GM12878 (cell line): ENCODE measurements around the gene ZNF532. TPM values are rescaled to one million over a fixed set of nuclear protein-coding genes. Genes with fewer than 3 reads are reported as not detected.

ENCODE experiments used
- BCL3 ChIP-seq: IDR thresholded peaks from 2 replicates; pipeline ENCODE4 v1.6.1; 2011; ENCODE audit warnings: borderline replicate concordance, low read depth, mild to moderate bottlenecking, moderate library complexity, low read length; ENCODE audit not compliant: insufficient read depth, poor library complexity, severe bottlenecking
- GATAD2B ChIP-seq: fragments of 450-650 bp; conservative IDR thresholded peaks from 2 replicates; pipeline ENCODE4 v1.6.1; 2017; ENCODE audit warnings: low read depth, mild to moderate bottlenecking, moderate library complexity
- HDAC2 ChIP-seq: fragments of 200-600 bp; sonication (generic); IDR thresholded peaks from 2 replicates; pipeline ENCODE4 v1.6.1; 2017
- LARP7 ChIP-seq: fragments of 450-650 bp; IDR thresholded peaks from 2 replicates; pipeline ENCODE4 v1.6.1; 2017; ENCODE audit warnings: mild to moderate bottlenecking
- MEF2A ChIP-seq: IDR thresholded peaks from 2 replicates; pipeline ENCODE4 v1.6.1; 2011; ENCODE audit warnings: low read depth, mild to moderate bottlenecking, low read length, moderate library complexity; ENCODE audit not compliant: insufficient read depth
- NRF1 ChIP-seq: conservative IDR thresholded peaks from 2 replicates; pipeline ENCODE4 v1.6.1; 2011; ENCODE audit warnings: mild to moderate bottlenecking, low read depth, low read length, improper control_type of control experiment
- PKNOX1 ChIP-seq: fragments of 450-650 bp; IDR thresholded peaks from 2 replicates; pipeline ENCODE4 v1.6.1; 2016; ENCODE audit warnings: mild to moderate bottlenecking
- POLR2AphosphoS5 ChIP-seq: IDR thresholded peaks from 2 replicates; pipeline ENCODE4 v1.6.1; 2011; ENCODE audit warnings: mild to moderate bottlenecking, low read length, inconsistent platforms
- PRDM15 ChIP-seq: fragments of 450-650 bp; formaldehyde crosslinking; IDR thresholded peaks from 2 replicates; pipeline ENCODE4 v1.4.0; 2020; ENCODE audit warnings: mild to moderate bottlenecking, moderate library complexity
- RBBP5 ChIP-seq: fragments of 200-600 bp; sonication (generic); conservative IDR thresholded peaks from 2 replicates; pipeline ENCODE4 v1.6.1; 2016
- RUNX3 ChIP-seq: IDR thresholded peaks from 2 replicates; pipeline ENCODE4 v1.6.1; 2012; ENCODE audit warnings: low read length, inconsistent platforms
- SREBF1 ChIP-seq: IDR thresholded peaks from 2 replicates; pipeline ENCODE4 v1.6.1; 2012; ENCODE audit warnings: mild to moderate bottlenecking, low read length
- STAT1 ChIP-seq: fragments of 450-650 bp; conservative IDR thresholded peaks from 2 replicates; pipeline ENCODE4 v1.6.1; 2014; ENCODE audit warnings: antibody characterized with exemption, mild to moderate bottlenecking
- TCF12 ChIP-seq: IDR thresholded peaks from 2 replicates; pipeline ENCODE4 v1.6.1; 2011; ENCODE audit warnings: low read depth, mild to moderate bottlenecking, low read length
- YBX1 ChIP-seq: fragments of 450-650 bp; IDR thresholded peaks from 2 replicates; pipeline ENCODE4 v1.6.1; 2016; ENCODE audit warnings: antibody characterized with exemption
- polyA plus RNA-seq, 11 experiments: library from polyadenylated mRNA; depleted of rRNA in 4 of 11; unstranded in 6 of 11; stranded (reverse) in 5 of 11; fragments of >200 nt; fragmentation: Nextera tagmentation in 4 of 11; fragmentation: Illumina TruSeq in 1 of 11; extraction: Ambion mirVana in 4 of 11; extraction: Trizol in 1 of 11; gene quantifications; 1 replicate in 1 of 11; 2 replicates in 10 of 11; pipeline versions ENCODE4 v1.2.1 to v1.2.3, GENCODE V29; 2011 to 2016; ENCODE audit warnings: inconsistent platforms in 2 of 11, missing spikeins in 2 of 11, low read depth in 1 of 11
- total RNA-seq, 4 experiments: library from RNA; depleted of rRNA in 3 of 4; stranded (reverse); fragments of >200 nt in 3 of 4; fragmentation: Illumina TruSeq in 1 of 4; extraction: Trizol in 1 of 4; gene quantifications; 2 replicates each; pipeline versions ENCODE4 v1.2.1 to v1.2.3, GENCODE V29; 2013 to 2021
- TF ChIP-seq, protein P1 (sequence below): fragments of 450-650 bp; IDR thresholded peaks from 2 replicates; pipeline ENCODE4 v1.6.1; 2017; ENCODE audit warnings: mild to moderate bottlenecking, moderate library complexity
- TF ChIP-seq, protein P2 (sequence below): IDR thresholded peaks from 2 replicates; pipeline ENCODE4 v1.6.1; 2011; ENCODE audit warnings: borderline replicate concordance, low read depth, mild to moderate bottlenecking, moderate library complexity, mixed read lengths, low read length; ENCODE audit not compliant: insufficient read depth; ENCODE audit errors: extremely low read length

Gene ZNF532
- total and polyA plus RNA-seq, 10 of the 15 experiments (the other 5 are each of a cell fraction or from before 2014, with no cell fraction given), result 0.44 to 3.4 (median 1.4) TPM

DNA sequence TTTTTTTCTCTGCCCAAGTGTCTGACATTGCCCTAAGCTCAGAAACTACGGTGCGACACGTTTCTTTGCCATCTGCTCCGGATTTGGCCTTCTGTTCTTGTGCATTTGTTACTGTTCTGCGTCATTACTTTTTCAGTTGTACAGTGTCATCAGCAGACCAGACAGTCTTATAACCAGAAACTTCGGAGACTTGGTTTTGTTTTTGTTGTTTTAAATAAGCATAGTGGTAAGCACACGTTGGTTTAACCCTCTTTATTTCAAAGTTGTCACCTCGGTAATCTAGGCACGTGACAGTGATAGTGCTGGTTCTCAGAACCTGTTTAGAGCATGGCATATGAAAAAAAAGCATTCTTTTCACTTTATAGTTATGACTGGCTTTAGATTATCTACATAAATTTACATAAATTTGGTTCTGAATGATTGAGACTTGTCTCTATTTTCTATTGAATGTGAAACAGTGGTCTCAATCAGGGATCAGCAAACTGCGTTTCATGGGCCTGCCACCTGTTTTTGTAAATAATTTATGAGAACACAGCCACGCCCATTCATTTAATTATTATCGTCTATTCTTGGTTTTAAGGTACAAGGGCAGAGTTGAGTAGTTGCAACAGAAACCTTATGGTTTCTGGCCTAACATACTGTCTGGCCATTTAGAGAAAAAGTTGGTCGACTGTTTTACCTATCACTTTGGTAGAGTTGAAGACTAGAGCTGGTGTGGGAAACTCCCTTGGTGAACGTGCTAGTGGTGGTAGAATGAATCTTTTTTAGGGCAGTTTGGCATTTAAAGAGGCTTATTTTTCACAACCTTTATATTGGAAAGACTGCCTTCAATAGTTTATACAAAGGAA lies 106.5 kb downstream of the ZNF532 start (continued):
- TF ChIP-seq, protein P1, sequence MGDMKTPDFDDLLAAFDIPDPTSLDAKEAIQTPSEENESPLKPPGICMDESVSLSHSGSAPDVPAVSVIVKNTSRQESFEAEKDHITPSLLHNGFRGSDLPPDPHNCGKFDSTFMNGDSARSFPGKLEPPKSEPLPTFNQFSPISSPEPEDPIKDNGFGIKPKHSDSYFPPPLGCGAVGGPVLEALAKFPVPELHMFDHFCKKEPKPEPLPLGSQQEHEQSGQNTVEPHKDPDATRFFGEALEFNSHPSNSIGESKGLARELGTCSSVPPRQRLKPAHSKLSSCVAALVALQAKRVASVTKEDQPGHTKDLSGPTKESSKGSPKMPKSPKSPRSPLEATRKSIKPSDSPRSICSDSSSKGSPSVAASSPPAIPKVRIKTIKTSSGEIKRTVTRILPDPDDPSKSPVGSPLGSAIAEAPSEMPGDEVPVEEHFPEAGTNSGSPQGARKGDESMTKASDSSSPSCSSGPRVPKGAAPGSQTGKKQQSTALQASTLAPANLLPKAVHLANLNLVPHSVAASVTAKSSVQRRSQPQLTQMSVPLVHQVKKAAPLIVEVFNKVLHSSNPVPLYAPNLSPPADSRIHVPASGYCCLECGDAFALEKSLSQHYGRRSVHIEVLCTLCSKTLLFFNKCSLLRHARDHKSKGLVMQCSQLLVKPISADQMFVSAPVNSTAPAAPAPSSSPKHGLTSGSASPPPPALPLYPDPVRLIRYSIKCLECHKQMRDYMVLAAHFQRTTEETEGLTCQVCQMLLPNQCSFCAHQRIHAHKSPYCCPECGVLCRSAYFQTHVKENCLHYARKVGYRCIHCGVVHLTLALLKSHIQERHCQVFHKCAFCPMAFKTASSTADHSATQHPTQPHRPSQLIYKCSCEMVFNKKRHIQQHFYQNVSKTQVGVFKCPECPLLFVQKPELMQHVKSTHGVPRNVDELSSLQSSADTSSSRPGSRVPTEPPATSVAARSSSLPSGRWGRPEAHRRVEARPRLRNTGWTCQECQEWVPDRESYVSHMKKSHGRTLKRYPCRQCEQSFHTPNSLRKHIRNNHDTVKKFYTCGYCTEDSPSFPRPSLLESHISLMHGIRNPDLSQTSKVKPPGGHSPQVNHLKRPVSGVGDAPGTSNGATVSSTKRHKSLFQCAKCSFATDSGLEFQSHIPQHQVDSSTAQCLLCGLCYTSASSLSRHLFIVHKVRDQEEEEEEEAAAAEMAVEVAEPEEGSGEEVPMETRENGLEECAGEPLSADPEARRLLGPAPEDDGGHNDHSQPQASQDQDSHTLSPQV, result no peak
- TF ChIP-seq STAT1 (no peak), PRDM15 (CRISPR knock-in tag) (0 out of 2 replicates have a peak, but pooled peaks have one; percentile 54), POLR2AphosphoS5 (peak; percentile 56; the same call in 1 of the 2 replicates), TCF12 (0 out of 2 replicates have a peak, but pooled peaks have one; percentile 22), LARP7 (no peak), HDAC2 (no peak), YBX1 (no peak), MEF2A (0 out of 2 replicates have a peak, but pooled peaks have one; percentile 19), NRF1 (no peak), RUNX3 (peak; percentile 19; the same call in 1 of the 2 replicates), PKNOX1 (no peak), SREBF1 (no peak), GATAD2B (no peak), RBBP5 (no peak), BCL3 (no peak)
- TF ChIP-seq, protein P2, sequence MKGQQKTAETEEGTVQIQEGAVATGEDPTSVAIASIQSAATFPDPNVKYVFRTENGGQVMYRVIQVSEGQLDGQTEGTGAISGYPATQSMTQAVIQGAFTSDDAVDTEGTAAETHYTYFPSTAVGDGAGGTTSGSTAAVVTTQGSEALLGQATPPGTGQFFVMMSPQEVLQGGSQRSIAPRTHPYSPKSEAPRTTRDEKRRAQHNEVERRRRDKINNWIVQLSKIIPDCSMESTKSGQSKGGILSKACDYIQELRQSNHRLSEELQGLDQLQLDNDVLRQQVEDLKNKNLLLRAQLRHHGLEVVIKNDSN, result no peak
